ENCODE data around the gene JUN.

The JUN gene

GRCh38 chr1:58754683-58755467 is 29.0 kb downstream of the JUN start:
- DNase-seq, result peak; percentile 29

DNA sequence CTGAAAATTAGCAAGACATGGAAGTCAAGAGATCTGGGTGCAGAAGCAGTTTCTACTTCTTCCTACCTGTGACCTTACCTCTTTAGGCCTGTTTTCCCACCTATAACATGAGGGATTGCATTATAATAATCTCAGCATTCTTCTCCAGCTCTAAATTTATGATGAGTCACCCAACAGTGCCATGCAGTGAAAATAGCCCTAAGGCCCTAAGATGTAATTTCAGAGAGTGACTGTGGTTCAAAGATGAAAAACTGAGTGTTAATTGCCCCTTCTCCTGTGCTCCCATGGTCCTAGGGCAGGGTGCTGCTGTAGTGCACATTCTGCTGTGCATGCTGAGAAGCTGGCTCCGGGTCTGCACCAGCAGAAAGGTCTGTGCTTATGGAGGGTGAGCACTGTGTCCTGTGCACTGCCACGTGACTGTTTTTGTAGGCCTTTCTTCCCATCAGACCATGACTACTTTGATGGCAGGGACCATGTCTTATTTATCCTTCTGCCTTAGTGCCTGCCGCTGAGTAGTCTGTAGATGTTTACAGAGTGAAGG is 29.7 kb downstream of the JUN start:
- DNase-seq, result no peak

GRCh38 chr1:58753431-58753866 is 30.4 kb downstream of the JUN start:
- DNase-seq, result no peak

DNA sequence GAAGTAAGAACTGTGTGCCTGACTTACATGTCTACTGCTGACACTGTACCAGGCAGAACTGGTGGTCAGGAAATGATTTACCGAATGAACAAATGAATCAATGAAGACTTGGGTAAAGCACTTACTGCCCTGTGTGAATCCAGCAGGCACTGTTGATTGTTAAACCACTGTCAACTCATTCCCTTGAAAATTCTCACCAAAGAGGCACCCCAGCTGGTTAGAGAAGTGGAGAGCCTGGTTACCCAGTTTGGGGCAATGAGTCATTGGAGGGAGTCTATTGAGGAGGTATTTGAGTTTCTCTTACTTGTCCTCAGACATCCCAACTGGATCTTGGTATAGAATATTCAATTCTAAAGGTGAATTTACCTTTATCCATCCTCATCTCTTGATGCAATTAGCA is 34.2 kb downstream of the JUN start:
- DNase-seq, result no peak

DNA sequence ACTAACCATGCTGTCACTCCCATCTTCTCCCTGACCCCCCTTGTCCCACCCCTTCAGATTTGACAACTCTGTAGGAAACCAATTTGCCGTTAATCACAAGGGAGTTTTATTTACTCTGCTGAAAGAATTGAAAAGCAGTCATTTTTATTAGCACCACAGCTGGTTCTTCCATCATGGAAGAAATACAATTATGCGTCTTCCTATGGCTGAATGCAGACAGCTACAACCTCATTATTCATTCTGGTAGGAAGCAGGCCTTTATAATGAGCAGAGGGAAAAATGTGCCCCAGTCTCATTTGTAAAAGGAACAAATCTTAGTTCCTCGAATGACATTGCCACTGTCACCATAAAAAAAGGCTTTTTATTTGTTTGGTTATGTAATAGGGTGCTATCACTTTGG is 35.2 kb downstream of the JUN start:
- no peak for DNase-seq

GRCh38 chr1:58746757-58747156 is 37.1 kb downstream of the JUN start:
- no peak for DNase-seq

GRCh38 chr1:58746182-58746581 is 37.7 kb downstream of the JUN start:
- DNase-seq, result no peak

DNA sequence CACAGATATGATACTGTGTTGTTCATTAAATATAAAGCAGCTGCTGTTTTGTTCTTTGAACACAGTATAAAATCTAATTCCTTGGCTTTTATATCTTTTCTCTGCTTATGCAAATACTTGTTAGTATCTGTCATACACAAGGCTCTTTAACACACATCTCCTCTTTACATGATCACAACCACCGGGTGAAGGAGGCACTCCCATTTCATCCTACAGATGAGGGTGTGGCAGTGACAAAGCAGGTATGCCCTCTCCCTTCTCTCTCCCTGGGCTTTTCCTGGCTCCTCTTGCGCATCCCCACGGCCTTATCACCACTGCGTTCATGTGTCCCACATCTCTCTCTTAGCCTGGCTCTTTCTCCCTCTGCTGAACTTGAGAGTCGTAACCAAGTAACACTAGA is 38.2 kb downstream of the JUN start:
- no peak for DNase-seq

- DNase-seq, result no peak
Measured at GRCh38 chr1:58745117-58745516, 38.7 kb downstream of the JUN start.

GRCh38 chr1:58741678-58742553 is 41.9 kb downstream of the JUN start:
- DNase-seq, result no peak

- DNase-seq, result no peak
Measured at GRCh38 chr1:58739856-58740466, 43.9 kb downstream of the JUN start.

GRCh38 chr1:58738876-58739275 is 45.0 kb downstream of the JUN start:
- no peak for DNase-seq

- no peak for DNase-seq
Measured at GRCh38 chr1:58735586-58735985, 48.3 kb downstream of the JUN start.

- DNase-seq, result no peak
Measured at GRCh38 chr1:58734630-58735029, 49.2 kb downstream of the JUN start.

DNA sequence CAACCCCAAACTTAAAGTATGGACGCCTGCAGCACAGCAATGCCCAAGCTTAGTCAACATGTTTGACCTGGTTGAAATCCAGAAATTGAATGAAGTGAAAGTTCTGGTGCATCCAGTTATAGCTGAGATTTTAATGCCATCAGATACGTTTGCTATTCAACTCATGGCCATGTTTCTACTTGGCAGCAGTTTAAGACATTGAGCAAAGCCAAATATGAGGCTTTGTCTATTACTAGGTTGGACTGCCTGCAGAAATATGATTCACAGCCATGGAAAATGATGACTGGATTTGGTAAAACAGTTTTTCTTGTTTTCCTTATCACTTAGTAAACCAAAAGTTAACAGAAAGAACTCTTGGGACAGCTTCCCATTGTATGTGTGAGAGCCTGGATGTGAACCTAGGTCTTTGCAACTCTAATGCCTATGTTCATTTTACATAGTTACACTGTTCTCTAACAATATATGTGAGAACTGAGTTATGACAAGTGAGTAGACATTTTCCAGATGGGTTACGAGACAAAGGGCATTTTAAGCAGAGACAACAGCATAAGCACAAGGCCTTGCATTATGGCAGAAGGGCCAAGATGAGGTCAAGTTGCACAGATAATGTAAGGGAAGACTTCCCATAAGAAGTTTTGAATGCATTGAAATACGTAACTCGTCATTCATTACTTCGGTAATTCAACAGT is 51.6 kb downstream of the JUN start:
- DNase-seq, result no peak
